Measurements from ENCODE around the gene NME7.

- TF ChIP-seq, protein P1, sequence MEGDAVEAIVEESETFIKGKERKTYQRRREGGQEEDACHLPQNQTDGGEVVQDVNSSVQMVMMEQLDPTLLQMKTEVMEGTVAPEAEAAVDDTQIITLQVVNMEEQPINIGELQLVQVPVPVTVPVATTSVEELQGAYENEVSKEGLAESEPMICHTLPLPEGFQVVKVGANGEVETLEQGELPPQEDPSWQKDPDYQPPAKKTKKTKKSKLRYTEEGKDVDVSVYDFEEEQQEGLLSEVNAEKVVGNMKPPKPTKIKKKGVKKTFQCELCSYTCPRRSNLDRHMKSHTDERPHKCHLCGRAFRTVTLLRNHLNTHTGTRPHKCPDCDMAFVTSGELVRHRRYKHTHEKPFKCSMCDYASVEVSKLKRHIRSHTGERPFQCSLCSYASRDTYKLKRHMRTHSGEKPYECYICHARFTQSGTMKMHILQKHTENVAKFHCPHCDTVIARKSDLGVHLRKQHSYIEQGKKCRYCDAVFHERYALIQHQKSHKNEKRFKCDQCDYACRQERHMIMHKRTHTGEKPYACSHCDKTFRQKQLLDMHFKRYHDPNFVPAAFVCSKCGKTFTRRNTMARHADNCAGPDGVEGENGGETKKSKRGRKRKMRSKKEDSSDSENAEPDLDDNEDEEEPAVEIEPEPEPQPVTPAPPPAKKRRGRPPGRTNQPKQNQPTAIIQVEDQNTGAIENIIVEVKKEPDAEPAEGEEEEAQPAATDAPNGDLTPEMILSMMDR (IDR thresholded peaks at IDR 0.05; ENCODE audit: low read length), result no peak
- no peak for TF ChIP-seq EZH2 (IDR thresholded peaks at IDR 0.05; ENCODE audit: borderline replicate concordance, low read length)
Measured at GRCh38 chr1:169090900-169091311, 276.7 kb downstream of the NME7 start.

Data from OCI-LY1 (cell line).